HG02981 (cell line): ENCODE measurements around the gene MAGOH.

Source experiments
- ATAC-seq: cut with Tn5 transposase; IDR thresholded peaks from one replicate; pipeline ENCODE4 v1.9.1; 2021; ENCODE audit warnings: mild to moderate bottlenecking, moderate library complexity; ENCODE audit not compliant: unreplicated experiment

The MAGOH gene

DNA sequence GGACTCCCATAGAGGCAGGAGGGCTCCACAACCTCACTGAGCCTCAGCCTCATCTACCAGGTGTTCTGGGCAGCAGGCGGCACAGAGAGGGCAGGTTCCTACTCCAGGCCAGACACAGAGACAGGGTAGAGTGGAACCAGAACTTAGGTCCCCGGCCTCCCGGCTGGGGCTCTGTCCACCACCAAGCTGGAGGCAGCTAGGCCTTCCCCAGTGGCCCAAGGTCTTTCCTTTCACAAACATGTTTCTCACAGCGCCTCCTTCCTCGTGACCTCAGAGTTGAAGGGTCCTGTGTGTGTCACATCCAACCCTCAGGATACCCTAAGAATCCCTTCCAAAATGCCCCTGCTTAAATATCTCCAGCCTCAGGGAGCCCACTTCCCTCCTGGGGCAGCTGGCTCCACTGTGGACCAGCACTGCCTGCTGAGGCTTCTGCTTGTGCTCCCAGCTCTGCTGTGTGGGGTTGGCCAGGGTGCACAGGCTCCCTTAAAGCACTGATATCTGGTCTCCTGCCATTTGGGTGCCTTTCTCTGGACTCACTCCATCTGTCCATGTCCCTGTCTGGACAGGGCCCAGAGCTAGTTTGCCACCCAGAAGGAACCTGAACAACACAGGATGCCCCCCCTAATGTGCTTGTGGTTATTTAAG, 33.2 kb upstream of the MAGOH start:
- no peak for ATAC-seq

DNA sequence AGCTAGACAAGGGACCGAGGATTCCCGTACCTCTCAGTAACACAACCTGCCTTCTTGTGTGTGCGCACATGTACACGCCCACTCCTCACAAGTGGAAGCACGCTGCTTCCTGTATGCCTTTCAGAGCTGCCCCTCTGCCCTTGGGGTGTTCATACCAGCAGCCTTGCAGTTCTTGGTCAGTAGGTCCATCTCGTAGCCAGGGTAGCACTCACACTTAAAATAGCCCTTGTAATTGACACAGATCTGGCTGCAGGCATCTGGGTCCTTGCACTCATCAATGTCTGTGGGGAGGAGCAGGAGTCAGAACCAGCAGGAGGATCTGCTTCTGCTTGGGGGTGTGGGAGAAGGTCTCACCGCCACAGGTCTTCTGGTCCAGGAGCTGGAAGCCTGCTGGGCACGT, 32.6 kb upstream of the MAGOH start:
- no peak for ATAC-seq

DNA sequence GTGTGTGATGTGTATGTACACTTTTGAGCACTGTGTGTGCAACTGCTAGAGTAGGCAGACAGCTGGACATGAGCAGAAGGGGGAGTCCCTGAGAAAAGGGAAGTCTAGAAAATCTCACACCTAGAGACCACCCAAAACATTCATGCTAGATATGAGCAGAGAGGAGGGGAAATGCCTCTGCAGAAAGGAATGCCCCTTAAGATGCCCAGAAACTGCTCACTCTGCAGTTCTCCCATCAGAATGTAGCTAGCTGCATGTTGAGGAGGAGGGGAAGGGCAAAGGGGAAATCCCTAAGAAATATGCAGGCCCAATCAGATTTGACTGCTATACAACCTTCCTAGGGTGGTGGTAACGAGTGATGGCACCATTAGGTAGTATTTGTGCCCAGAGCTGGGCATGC, 31.8 kb upstream of the MAGOH start:
- no peak for ATAC-seq

DNA sequence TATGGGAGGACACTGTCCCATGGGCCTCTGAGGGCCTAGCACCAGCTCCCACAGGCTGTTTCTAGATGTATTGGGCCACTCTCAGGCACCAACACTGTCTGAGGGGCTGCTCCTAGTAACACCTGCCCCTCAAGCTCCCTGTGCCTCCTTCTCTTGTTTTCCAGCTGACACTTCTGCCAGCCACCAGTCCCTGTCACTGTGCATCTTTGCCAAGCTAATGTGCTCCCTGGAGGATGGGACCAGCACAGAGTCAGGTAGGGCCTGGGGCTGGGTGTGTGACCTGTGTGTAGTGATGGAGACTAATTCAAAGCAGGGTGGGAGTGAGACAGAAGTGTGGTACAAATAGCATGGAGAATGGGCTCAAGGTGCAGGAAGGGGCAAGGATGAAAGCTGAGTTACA, 29.4 kb upstream of the MAGOH start:
- ATAC-seq: no peak

DNA sequence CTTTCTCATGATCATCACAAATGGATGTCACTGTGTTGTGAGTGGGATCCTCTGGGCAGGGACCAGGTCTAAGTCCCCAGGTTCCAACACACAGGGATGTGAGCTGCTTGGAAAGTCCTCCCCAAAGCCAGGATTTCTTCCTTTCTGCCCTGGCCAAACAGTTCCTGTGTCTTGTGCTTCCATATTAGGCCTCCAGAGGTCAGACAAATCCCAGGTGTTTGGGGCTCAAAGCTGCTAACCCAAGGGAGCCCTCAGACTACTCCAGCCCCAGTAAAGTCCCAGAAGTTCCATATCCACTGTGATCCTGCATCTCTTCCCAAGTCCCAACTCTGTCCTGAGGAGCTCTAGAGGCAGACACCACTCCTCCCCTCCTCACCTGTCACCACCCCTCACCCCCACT, 27.7 kb upstream of the MAGOH start:
- no peak for ATAC-seq

DNA sequence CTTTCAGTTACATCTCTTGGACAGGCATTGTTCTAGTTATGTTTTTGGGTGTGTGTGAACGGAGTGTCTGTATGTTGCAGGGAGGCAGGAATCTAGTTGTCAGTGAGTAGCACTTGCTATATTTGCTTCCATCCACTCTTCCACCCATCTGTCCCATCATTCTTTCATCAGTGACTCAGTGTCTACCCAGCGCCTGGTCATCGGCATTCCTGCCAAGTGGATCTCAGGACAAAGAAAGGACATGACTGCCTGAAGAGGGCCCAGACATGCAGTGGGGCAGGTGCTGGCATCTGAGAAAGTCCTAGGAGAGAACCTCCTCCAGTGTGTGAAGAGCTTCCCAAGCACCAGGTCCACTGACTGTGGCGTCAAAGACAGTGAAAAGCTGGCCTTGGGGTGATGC, 27.3 kb upstream of the MAGOH start:
- ATAC-seq: no peak

DNA sequence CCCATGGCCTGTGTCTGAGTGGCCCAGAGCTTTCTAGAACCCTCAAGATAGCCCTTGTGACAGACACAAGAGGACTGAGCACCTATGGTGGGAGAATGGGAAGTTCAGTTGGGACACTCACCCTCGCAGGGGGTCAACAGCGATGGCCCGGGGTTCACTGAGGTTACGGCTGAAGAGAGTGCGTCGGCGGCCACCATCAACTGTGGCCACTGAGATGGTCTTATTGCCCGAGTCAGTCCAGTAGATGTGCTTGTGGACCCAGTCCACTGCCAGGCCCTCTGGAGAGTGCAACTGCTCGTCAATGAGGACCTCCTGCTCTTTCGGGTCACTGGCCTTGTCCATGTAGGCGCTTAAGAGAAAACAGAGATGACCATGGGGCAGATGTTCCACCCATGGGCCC, 25.7 kb upstream of the MAGOH start:
- no peak for ATAC-seq

DNA sequence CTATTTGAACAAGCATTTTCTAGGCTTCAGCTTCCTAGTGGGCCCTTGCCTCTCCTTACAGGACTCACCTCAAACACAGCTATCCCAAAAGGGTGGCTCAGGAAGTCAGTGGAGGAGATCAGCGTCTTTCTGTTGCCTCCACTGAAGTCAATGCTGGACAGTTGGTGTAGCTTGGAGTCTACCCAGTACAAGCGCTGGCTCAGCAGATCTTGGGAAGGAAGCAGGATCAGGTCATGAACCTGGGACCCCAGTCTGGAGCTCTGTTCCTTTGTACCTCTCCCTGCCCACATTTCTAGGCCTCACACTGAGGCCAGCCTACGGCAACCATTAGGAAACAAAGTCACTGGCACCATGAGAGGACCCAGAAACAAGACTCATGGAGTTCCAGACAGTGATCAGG, 23.7 kb upstream of the MAGOH start:
- ATAC-seq: no peak

DNA sequence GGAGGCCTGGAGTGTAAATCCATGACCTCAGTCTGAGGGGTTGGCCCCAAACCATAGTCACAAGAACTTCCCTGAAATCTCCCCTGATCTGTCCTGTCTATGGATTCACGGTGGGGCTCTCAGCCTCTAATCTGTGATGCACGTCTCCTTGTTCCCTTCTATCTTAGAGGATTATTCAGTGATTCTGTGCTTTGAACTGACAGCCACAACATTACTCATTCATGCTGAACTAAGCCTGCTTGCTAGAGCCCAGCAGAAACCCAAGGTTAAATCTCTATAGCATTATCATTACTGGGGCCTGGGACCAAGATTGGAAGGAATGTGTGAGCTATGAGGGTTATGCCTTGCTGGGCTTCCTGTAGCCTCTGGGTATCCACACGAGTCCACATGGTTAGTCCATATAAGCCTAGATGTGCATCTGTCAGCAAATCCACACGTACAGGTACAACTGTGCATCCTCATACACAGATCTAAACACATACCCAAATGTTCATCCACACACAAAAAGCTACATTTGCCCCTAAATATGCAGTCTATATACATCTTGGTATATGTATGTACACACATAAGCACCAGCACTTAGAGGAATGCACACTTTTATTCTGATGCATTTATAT, 22.4 kb upstream of the MAGOH start:
- ATAC-seq: no peak

DNA sequence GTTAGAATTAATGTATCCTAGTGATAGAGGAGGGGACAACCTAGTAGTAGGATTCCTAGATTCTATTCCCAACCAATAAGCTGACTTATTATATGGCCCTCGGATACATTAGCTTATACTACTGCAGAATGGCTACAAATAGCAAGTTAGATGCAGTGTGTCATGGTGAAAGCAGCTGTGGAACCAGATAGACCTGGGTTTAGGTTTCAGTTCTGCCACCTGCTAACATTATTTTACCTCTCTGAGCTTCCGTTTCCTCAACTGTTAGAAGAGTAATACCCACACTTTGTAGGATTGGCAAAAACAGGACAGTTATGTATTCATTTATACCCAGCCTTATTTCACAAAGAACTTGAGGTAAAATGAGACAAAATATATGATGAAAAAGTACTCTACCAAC, 21.6 kb upstream of the MAGOH start:
- peak; percentile 76 for ATAC-seq

DNA sequence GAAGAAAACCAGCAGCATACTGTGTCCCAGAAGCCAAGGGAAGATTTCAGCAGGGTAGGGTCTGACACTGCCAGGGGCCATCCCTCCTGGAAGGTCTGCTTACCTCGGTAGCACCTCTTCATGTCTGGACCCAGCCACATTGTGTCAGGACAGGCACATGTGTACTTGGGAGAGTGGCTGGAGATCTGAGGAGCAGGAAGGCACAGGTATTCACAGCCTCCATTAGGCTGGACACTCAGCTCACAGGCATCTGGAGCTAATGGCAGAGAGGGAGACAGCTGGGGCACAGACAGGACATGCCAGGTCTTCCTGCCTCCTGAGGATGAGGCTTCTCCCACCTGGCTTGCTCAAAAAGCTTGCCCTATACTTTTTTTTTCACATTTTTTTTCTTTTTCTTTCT, 19.9 kb upstream of the MAGOH start:
- ATAC-seq: no peak

DNA sequence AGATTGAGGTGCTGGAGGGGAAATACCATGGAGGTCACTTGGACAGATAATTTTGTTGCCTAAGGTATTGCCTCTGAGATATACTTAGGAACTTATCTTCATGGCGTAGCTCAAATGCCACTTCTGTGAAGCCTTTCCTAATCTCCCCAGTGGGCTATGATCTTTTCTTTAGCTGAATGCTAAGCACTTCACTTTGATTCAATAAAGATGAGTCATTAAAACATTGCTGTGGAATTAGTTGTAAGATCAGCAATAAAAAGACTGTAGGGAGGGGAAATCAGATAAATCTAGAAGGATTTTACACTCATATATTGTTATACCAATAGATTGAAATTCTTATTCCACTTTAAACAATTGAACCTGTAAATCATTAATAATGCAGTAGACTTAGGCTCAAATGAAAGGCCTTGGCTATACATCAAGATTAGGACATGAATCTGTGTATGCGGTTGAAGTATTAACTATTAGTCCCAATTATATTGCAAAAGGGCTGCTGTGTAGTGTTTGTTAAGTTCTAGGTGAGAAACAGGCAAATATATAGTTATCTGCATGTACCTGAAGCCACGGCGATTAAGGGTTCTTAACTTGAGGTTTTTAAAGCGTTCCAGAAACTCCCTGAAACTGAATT, 19.2 kb upstream of the MAGOH start:
- ATAC-seq: no peak

DNA sequence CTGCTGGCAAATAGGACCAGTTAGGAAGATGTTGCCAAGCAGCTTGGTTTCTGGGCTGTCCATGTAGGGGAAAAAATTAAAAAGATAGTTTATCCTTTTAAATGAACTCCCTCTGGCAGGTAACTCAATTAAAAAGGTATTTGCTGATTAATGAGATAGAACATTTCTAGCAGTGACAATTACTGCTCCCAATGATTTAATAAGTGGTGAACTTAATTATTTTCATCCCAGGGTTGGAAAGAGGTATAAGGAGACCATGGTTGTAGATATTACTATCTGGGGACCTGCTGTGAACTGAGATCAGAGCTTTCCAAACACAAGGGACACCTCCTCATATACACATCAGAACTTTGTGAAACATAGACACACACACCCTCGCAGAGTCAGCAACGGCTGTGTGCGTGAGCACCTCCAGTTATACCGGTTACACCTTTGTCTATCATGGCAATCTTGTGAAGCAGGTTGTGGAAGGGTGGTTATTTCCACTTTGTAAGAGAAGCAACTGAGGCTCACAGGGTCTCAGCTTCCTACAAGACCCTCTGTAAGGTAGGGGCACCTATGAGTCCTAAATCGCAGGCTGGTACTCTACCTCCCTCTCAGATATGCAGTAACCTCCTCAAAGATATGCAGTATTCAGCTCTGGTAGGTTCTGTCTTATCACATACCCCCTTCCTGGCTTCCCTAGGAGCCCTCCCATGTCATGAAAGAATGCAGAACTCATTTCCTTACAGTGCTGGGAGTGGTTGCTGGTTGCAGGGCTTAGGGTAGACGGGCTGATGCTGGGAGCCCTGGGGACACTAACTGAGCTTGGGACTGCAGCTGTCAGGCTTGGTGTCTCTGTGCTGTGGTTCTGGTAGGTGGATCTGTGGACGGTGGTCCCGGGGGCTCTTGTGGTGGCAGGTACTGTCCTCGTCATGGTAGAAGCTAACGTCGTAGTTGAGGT, 18.5 kb upstream of the MAGOH start:
- no peak for ATAC-seq

DNA sequence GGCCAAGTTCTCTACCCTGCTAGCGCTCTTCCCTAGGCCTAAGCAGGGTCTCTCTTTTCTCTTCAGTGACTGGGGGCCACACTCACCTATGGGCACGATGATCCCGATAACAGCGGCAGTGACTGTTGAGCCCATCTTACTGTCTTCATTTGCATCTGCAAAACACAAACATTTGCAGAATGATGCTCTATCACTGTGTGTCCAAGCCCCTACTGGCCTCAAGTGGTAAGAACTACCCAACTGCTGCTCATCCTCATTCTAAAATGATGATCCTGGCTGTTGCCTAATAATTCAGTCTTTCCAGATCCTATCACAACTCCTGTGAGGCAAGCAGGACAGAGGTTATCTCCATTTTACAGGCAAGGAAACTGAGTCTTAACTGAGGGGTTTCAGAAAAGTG, 16.7 kb upstream of the MAGOH start:
- no peak for ATAC-seq

DNA sequence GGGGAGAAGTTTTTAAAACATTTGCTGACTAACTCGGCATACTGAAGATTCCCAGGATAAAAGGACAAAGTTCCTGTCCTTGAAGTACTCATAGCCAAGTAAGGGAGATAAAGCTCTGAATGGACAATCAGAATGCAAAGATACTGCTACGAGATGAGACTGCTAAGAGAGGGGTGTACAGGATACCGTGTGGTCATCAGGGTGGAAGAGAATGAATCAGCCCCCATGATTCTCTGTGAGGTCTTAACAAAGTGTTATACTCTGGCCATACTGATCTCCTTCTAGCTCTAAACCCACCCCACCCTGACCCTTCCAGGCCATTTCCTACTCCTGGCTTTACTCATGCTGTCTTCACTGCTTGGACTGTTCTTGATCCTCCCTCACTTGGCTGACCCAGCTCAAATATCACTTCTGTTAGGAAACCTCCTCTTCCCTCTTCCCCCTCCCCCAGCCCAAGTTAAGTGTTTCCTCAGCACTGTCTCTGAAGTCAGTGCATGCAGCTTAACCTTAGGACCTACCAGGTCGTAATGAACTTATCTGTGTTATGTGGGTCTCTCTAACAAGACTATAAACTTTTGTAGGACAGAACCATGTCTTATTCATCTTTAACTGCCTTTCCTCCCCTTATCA, 15.8 kb upstream of the MAGOH start:
- no peak for ATAC-seq

DNA sequence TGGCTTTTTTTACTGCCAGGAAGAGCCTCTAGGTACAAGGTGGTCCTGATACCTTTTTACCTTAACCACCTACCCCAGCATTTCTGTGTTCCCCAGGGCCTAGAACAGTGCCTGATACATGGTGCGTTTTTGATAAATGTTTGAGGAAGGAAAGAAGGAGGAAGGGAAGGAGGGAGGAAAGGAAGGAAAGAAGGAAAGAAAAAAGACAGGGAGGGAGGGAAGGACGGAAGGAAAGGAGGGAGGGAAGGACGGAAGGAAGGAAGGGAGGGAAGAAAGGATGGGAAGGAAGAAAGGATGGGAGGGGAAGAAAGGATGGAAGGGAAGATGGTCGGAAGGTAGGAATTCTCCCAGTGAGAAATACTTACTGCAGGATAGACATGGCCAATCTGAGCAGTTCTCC, 12.0 kb upstream of the MAGOH start:
- no peak for ATAC-seq

DNA sequence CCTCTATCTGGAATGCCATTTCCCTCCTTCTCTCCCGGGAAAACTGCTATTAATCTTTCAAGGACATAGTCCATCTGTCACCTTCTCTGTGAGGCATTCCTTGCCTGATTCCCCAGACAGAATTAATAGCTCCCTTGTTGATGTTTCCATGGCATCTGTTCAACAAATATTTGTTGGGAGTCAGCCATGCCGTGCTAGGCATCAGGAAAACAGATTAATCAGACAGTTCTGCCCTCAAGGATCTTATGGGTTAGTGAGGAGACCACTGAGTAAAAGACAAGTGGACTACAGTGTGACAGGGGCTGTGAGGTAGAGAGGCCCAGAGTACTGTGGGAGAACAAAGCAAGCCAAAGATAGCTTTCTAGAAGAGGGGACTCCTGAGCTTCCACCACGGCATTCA, 11.4 kb upstream of the MAGOH start:
- ATAC-seq: no peak

DNA sequence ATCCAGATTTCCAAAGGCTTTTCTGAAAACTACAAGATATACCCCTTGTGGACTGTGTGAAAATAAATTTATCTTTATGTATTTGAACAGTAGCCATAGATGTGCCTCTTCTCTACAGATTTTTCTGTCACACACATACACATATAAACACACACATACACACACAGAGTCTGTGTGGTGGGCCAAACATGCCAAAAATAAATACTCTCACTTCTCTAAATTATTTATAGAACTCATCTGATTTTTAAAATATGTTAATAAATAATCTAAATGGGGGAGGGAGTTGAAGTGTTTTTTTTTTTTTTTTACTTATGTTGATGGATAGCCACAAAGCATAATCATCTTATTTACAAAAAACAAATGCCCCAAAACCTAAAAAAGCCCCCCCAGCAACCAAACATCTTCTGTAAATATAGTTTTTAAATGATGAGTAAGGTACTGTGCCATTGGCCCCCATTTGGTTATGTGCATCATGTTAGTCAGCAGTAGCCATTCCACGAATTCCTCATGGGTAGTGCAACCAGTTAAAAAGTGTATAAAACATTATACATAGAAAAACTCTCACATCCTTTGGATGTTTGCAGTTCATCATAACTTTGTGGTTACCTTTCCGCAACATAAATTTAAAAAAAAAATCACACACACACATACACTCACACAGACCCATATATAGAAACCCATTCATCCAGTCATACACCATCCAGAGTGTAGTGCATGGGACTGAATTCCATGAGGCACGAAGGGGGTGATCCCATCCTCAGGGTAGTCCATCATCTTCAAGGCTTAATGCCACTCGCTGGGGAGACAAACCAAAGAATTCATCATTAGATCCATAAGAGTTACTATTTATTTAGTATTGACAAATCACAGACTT, 8.2 kb upstream of the MAGOH start:
- ATAC-seq: no peak

DNA sequence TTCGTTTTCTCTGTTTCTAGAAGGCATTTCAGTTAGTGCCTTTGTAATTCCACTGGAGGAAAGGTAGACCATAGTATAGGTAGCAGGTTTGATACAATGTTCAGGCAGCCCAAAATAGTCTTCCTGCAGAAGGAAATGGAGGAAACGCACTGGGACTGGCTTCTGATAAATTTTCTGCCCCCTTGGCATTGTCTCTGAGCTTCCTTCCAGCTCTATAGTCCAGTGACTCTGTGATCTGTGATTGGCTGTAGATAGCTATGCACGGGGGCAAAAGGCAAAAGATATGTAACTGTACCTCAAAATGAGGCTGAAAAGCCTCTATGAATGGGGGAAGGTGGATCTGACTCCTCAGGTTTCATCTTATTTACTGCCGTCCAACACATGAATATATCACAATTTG, 5.8 kb upstream of the MAGOH start:
- ATAC-seq: no peak

DNA sequence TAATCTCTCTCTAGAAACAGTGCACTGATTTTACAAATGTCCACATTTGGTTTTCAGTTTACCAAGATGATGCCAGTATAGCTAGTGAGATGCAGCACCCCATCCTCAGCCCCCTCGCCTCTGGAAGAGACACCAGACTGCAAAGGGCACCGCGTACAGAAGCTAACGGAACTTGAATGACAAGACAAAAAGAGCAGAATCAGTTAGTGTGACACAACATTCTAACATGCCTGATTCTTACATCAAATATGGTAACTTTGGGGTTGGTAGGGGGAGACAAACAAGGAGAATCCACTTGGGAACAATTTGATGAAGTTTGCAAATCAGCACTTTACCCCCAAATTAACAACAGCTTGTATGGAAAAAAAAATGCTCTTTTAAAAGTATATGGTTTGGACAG, 4.1 kb upstream of the MAGOH start:
- ATAC-seq: no peak
